MCF 10A (cell line): ENCODE results near the gene SEMA4D. TPM values are rescaled to one million over a fixed set of nuclear protein-coding genes. Genes with fewer than 3 reads are reported as not detected.

ENCODE experiments used
- BruUV-seq: library from RNA; stranded (reverse); fragments of 400-500 nt; replicated peaks from 2 replicates; lab custom pipeline; 2021; lab: Mats Ljungman, UMichigan
- CTCF ChIA-PET: fragments of 300-600 bp; sonication (Branson Sonifier 250); formaldehyde crosslinking; extraction: SDS; loops from one replicate; lab custom pipeline; 2021; ENCODE audit warnings: antibody characterized with exemption, inconsistent platforms; lab: Yijun Ruan, JAX
- POLR2A ChIA-PET: fragments of 300-600, 350-650 bp; sonication (Branson Sonifier 250); formaldehyde crosslinking; extraction: SDS; loops from one replicate; lab custom pipeline; 2020; ENCODE audit warnings: antibody characterized with exemption, inconsistent platforms; lab: Yijun Ruan, JAX
- DNase-seq: peaks from one replicate; pipeline ENCODE4 v3.0.0-alpha.2; 2018; ENCODE audit not compliant: unreplicated experiment
- H3K27ac Mint-ChIP-seq: one replicate; pipeline ENCODE4 v1.8.0; 2022; ENCODE audit warnings: mild to moderate bottlenecking, low read depth, mixed read lengths; ENCODE audit not compliant: unreplicated experiment
- H3K27me3 Mint-ChIP-seq: one replicate; pipeline ENCODE4 v1.8.0; 2022; ENCODE audit warnings: mixed read lengths; ENCODE audit not compliant: insufficient read depth, unreplicated experiment
- H3K36me3 Mint-ChIP-seq: one replicate; pipeline ENCODE4 v1.8.0; 2022; ENCODE audit warnings: mild to moderate bottlenecking, moderate library complexity, mixed read lengths; ENCODE audit not compliant: insufficient read depth, unreplicated experiment
- H3K4me1 Mint-ChIP-seq: one replicate; pipeline ENCODE4 v1.8.0; 2022; ENCODE audit warnings: mixed read lengths; ENCODE audit not compliant: insufficient read depth, unreplicated experiment
- H3K4me3 Mint-ChIP-seq: one replicate; pipeline ENCODE4 v1.8.0; 2022; ENCODE audit warnings: mild to moderate bottlenecking, moderate library complexity, mixed read lengths; ENCODE audit not compliant: unreplicated experiment
- H3K9me3 Mint-ChIP-seq: one replicate; pipeline ENCODE4 v1.8.0; 2022; ENCODE audit warnings: mixed read lengths; ENCODE audit not compliant: unreplicated experiment
- intact Hi-C: fragments of 100-400 bp; cut with micrococcal nuclease; formaldehyde crosslinking; loops from 2 replicates; pipeline ENCODE4 v1.14.1; 2022
- total RNA-seq: library from RNA; stranded (reverse); gene quantifications from 2 replicates; pipeline ENCODE4 v1.2.3, GENCODE V29; 2022
- TF ChIP-seq, protein P1 (sequence below): fragments of 200-600 bp; IDR thresholded peaks from one replicate; pipeline ENCODE4 v1.8.0; 2022; ENCODE audit warnings: antibody characterized with exemption, mild to moderate bottlenecking; ENCODE audit not compliant: unreplicated experiment

SEMA4D gene
- total RNA-seq, 1 experiment from 2014 or later: 4.2 TPM

DNA sequence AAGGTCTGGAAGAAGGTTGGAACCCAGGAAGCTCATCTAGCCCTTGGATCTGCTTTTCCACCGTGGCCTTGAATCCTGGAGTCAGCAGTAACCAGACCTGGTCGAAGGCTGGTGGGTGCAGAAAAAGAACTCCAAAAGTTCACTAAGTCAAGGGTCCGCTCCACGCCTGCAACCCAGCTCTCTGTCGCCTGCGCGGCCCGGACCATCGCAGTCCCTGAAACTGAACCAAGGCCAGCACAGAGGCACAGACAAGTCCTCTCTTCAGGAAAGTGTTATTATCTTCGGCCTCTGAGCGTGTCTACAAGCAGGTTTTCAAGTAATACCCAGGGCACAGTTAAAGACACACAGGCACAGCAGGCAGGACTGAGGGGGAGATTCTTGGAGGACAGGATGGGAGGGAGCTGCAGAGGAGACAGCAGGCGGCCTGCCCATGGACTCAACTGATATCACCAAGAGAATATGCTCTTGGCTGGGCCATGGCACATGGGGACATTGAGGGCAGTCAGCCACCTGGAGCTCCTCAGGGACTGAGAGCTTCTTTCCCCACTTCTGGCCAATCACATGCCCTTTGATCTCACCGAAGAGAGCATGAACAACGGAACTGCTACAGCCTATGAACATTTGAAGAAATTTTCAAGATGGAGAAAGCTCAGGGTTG lies 45.8 kb upstream of the SEMA4D start:
- CTCF ChIA-PET: interaction anchor here (0.6 kb wide), 1 partner anchor 1769 kb away, joined by 3 read pairs; no protein-coding TSS in a partner anchor

DNA sequence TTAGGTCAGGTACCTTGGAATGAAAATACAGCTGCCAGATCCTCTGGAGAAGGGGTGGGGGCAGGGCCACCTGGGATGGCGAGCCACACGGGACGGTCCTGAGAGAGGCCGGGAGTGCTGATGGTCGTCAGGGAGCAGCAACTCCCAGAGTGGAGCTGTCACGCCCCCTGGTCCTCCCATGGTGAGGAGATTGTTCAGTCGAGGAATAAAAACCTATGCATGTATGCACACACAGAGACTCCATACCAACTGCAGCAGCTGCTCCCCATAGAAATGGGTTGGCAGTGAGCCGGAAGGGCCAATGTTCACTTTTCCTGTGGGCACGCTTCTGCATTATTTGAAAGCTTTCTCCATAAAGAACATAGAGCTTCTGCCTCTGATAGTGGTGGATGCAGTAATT lies 45.2 kb upstream of the SEMA4D start:
- DNase-seq: no peak
- Mint-ChIP-seq H3K36me3 (no peaks in the 10 kb centered on the region), H3K27ac (no peak overlapping the region), H3K4me1 (peaks cover 16% of the 10 kb centered on the region), H3K4me3 (no peak overlapping the region), H3K27me3 (no peaks in the 10 kb centered on the region), H3K9me3 (peaks cover 8% of the 10 kb centered on the region)
- no TSS peak for BruUV-seq
- TF ChIP-seq, protein P1, sequence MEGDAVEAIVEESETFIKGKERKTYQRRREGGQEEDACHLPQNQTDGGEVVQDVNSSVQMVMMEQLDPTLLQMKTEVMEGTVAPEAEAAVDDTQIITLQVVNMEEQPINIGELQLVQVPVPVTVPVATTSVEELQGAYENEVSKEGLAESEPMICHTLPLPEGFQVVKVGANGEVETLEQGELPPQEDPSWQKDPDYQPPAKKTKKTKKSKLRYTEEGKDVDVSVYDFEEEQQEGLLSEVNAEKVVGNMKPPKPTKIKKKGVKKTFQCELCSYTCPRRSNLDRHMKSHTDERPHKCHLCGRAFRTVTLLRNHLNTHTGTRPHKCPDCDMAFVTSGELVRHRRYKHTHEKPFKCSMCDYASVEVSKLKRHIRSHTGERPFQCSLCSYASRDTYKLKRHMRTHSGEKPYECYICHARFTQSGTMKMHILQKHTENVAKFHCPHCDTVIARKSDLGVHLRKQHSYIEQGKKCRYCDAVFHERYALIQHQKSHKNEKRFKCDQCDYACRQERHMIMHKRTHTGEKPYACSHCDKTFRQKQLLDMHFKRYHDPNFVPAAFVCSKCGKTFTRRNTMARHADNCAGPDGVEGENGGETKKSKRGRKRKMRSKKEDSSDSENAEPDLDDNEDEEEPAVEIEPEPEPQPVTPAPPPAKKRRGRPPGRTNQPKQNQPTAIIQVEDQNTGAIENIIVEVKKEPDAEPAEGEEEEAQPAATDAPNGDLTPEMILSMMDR: no peak
- CTCF ChIA-PET: interaction anchor here (0.6 kb wide), 1 partner anchor 1769 kb away, joined by 3 read pairs; no protein-coding TSS in a partner anchor
- POLR2A ChIA-PET: interaction anchor here (0.6 kb wide), 1 partner anchor 196 kb away, joined by 3 read pairs; no protein-coding TSS in a partner anchor
- intact Hi-C loops: no loop called here

More for the DNA sequence above, 45.8 kb upstream of the SEMA4D start:
- BruUV-seq: no TSS peak
- H3K27ac Mint-ChIP-seq: no peak overlapping the region
- intact Hi-C loops: no loop called here
- H3K4me1 Mint-ChIP-seq: peaks cover 16% of the 10 kb centered on the region
- TF ChIP-seq, protein P1: no peak
- H3K27me3 Mint-ChIP-seq: no peaks in the 10 kb centered on the region
- POLR2A ChIA-PET: interaction anchor here (0.6 kb wide), 1 partner anchor 197 kb away, joined by 3 read pairs; no protein-coding TSS in a partner anchor
- no peak for DNase-seq
- H3K4me3 Mint-ChIP-seq: no peak overlapping the region
- peaks cover 8% of the 10 kb centered on the region for H3K9me3 Mint-ChIP-seq
- no peaks in the 10 kb centered on the region for H3K36me3 Mint-ChIP-seq

DNA sequence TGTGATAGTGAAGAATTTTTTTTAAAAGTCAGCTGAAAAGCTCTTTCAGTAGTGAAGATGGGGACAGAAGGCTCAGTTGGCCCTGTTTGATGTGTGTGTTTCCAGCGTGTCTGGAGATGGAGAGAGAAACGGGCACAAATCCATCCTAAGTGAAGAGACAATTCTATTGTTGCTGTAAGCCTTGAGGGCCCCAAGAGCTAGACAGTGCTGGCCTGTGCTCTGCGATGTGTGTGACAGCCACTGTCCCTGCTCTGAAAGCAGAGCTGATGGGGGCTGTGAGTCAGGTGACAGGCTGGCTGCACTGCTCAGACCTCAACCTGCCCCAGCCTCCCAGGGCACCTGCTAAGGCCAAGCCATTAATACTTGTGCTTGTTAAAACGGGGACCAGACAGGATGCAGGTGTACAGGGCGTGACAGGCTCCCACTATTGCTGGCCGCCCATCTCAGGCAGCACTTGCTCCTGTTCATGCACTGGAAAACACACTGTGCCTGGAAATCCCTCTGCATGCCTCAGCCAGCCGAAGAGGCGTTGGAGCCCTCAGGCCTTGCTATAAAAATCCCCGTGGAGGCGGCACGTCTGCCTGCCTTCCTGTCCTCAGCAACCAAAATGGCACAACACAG lies 44.6 kb upstream of the SEMA4D start:
- Mint-ChIP-seq H3K4me1 (peaks cover 16% of the 10 kb centered on the region), H3K9me3 (peaks cover 8% of the 10 kb centered on the region), H3K4me3 (no peak overlapping the region), H3K36me3 (no peaks in the 10 kb centered on the region), H3K27ac (no peak overlapping the region), H3K27me3 (no peaks in the 10 kb centered on the region)
- intact Hi-C loops: no loop called here
- DNase-seq: no peak
- ChIA-PET CTCF (interaction anchor here (0.5 kb wide), 1 partner anchor 187 kb away, joined by 3 read pairs; no protein-coding TSS in a partner anchor), POLR2A (interaction anchor here (0.6 to 0.7 kb wide), 2 partner anchors 156 to 195 kb away, joined by 3 to 4 read pairs; no protein-coding TSS in a partner anchor)
- BruUV-seq: no TSS peak
- TF ChIP-seq, protein P1: no peak

DNA sequence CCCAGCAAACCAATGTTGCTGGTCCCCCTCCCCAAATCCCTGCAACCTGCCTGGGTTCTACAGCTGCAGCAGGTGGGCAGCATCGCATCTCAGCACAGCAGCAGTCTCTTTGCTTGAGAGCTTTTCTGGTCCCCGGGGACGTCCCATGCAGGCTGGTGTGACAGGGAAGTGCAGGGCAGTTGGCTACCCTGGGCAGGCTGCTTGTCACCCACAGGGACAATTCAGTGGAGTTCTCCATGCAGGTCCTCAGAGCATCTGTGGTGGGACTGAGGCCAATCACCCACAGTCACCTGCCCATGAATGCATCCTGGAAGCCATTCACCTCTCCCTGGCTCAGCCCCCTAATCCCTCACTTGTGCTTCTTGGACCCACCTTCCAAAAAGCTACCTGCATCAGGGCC lies 43.9 kb upstream of the SEMA4D start:
- no peak overlapping the region for H3K4me3 Mint-ChIP-seq
- TF ChIP-seq, protein P1: no peak
- intact Hi-C loops: no loop called here
- peaks cover 16% of the 10 kb centered on the region for H3K4me1 Mint-ChIP-seq
- no peaks in the 10 kb centered on the region for H3K27me3 Mint-ChIP-seq
- no peak for DNase-seq
- BruUV-seq: no TSS peak
- H3K27ac Mint-ChIP-seq: no peak overlapping the region
- CTCF ChIA-PET: interaction anchor here (0.5 kb wide), 1 partner anchor 186 kb away, joined by 3 read pairs; no protein-coding TSS in a partner anchor
- no peaks in the 10 kb centered on the region for H3K36me3 Mint-ChIP-seq
- POLR2A ChIA-PET: no interaction called here
- H3K9me3 Mint-ChIP-seq: peaks cover 8% of the 10 kb centered on the region
